H1 (cell line): ENCODE data around the gene WDFY4. TPM values are rescaled to one million over a fixed set of nuclear protein-coding genes. Genes with fewer than 3 reads are reported as not detected.

Experiments used
- CTCF ChIA-PET: fragments of 300-600 bp; sonication (Branson Sonifier 250); formaldehyde crosslinking; loops from one replicate; lab custom pipeline; 2021; ENCODE audit not compliant: partially characterized antibody; lab: Charles Lee
- POLR2A ChIA-PET: fragments of 300-600 bp; sonication (Branson Sonifier 250); formaldehyde crosslinking; loops from one replicate; lab custom pipeline; 2021; ENCODE audit warnings: inconsistent platforms; ENCODE audit not compliant: partially characterized antibody; lab: Charles Lee
- DNase-seq, 2 experiments: peaks; one replicate each; pipeline versions ENCODE4 v3.0.0 to v3.0.0-alpha.2; 2010 to 2022; ENCODE audit warnings: low spot score in 2 of 2, low read depth in 1 of 2, mixed read lengths in 1 of 2
- FAIRE-seq: peaks from 2 replicates; lab custom pipeline; 2011; peaks lifted over from hg19 to GRCh38; lab: Jason Lieb, UNC
- H2AFZ ChIP-seq: 2 replicates; pipeline ENCODE4 v1.8.1; 2012; ENCODE audit warnings: low read length, inconsistent platforms
- H2AK5ac ChIP-seq: 2 replicates; pipeline ENCODE4 v1.6.1; 2013; ENCODE audit warnings: low read depth, low read length
- H2BK120ac ChIP-seq: replicated peaks from 2 replicates; pipeline ENCODE3; 2013; ENCODE audit warnings: low read depth, low read length, inconsistent platforms
- H2BK12ac ChIP-seq: 2 replicates; pipeline ENCODE4 v1.6.1; 2013; ENCODE audit warnings: low read depth, low read length
- H2BK15ac ChIP-seq: 2 replicates; pipeline ENCODE4 v1.6.1; 2013; ENCODE audit warnings: low read length
- H2BK20ac ChIP-seq: 2 replicates; pipeline ENCODE4 v1.6.1; 2013; ENCODE audit warnings: low read length
- H2BK5ac ChIP-seq: 2 replicates; pipeline ENCODE4 v1.6.1; 2013; ENCODE audit warnings: low read depth, low read length
- H3K14ac ChIP-seq: 2 replicates; pipeline ENCODE4 v1.6.1; 2013; ENCODE audit warnings: inconsistent platforms; ENCODE audit not compliant: insufficient read length
- H3K18ac ChIP-seq: 2 replicates; pipeline ENCODE4 v1.6.1; 2013; ENCODE audit warnings: low read length; ENCODE audit errors: extremely low read depth
- H3K23ac ChIP-seq: 2 replicates; pipeline ENCODE4 v1.6.1; 2013; ENCODE audit warnings: inconsistent platforms; ENCODE audit not compliant: insufficient read length
- H3K23me2 ChIP-seq: 2 replicates; pipeline ENCODE4 v1.6.1; 2013; ENCODE audit warnings: low read depth, low read length
- H3K27ac ChIP-seq: 2 replicates; pipeline ENCODE4 v1.6.1; 2011; ENCODE audit warnings: low read depth, low read length, inconsistent platforms
- H3K27me3 ChIP-seq, 4 experiments: replicated peaks in 1 of 4; 1 replicate in 1 of 4; 2 replicates in 3 of 4; pipeline versions ENCODE4 v1.6.1 to v1.8.1; 2011 to 2013; ENCODE audit warnings: low read length in 3 of 4, mild to moderate bottlenecking in 3 of 4, inconsistent platforms in 2 of 4, mixed read lengths in 2 of 4, moderate library complexity in 1 of 4; ENCODE audit not compliant: control insufficient read depth in 3 of 4, insufficient read depth in 3 of 4; ENCODE audit errors: extremely low read depth in 1 of 4
- H3K36me3 ChIP-seq, 4 experiments: 2 replicates each; pipeline versions ENCODE4 v1.6.1 to v1.8.1; 2011 to 2013; ENCODE audit warnings: mild to moderate bottlenecking in 4 of 4, low read length in 3 of 4, moderate library complexity in 2 of 4, control low read depth in 1 of 4, inconsistent platforms in 1 of 4; ENCODE audit not compliant: insufficient read depth in 4 of 4, control insufficient read depth in 2 of 4
- H3K4ac ChIP-seq: replicated peaks from 2 replicates; pipeline ENCODE3; 2013; ENCODE audit warnings: low read length, low read depth, mixed read lengths, inconsistent platforms; ENCODE audit not compliant: insufficient read length
- H3K4me1 ChIP-seq, 4 experiments: replicated peaks in 1 of 4; 1 replicate in 1 of 4; 2 replicates in 3 of 4; pipeline versions ENCODE4 v1.6.1 to v1.8.1; 2011 to 2013; ENCODE audit warnings: low read length in 3 of 4, inconsistent platforms in 2 of 4, mixed read lengths in 1 of 4; ENCODE audit not compliant: insufficient read depth in 4 of 4, control insufficient read depth in 3 of 4
- H3K4me2 ChIP-seq, 2 experiments: 2 replicates each; pipeline versions ENCODE4 v1.6.1 to v1.8.1; 2011 to 2013; ENCODE audit warnings: low read depth in 2 of 2, low read length in 2 of 2, control low read depth in 1 of 2, inconsistent platforms in 1 of 2, mild to moderate bottlenecking in 1 of 2; ENCODE audit not compliant: insufficient read depth in 1 of 2
- H3K4me3 ChIP-seq, 4 experiments: fragments of 200-600, 300-600 bp in 1 of 4; sonication (generic), shearing (Covaris generic), sonication (Bioruptor Twin) in 1 of 4; 2 replicates each; pipeline versions ENCODE4 v1.5.1 to v1.8.1; 2011 to 2016; ENCODE audit warnings: low read length in 4 of 4, low read depth in 3 of 4, control low read depth in 2 of 4, inconsistent platforms in 2 of 4, mild to moderate bottlenecking in 2 of 4, mixed read lengths in 1 of 4, moderate library complexity in 1 of 4; ENCODE audit not compliant: insufficient read depth in 2 of 4; ENCODE audit errors: extremely low read depth in 1 of 4
- H3K56ac ChIP-seq: replicated peaks from 2 replicates; pipeline ENCODE3; 2013; ENCODE audit warnings: low read depth, mild to moderate bottlenecking, mixed read lengths, low read length, inconsistent platforms; ENCODE audit not compliant: insufficient read length
- H3K79me1 ChIP-seq: 2 replicates; pipeline ENCODE4 v1.6.1; 2013; ENCODE audit warnings: low read depth, low read length, control low read depth
- H3K79me2 ChIP-seq, 2 experiments: 2 replicates each; pipeline versions ENCODE4 v1.6.1 to v1.8.1; 2012 to 2013; ENCODE audit warnings: low read length in 2 of 2, mild to moderate bottlenecking in 2 of 2, inconsistent platforms in 1 of 2; ENCODE audit not compliant: insufficient read depth in 2 of 2, control insufficient read depth in 1 of 2
- H3K9ac ChIP-seq, 4 experiments: replicated peaks in 1 of 4; 1 replicate in 1 of 4; 2 replicates in 3 of 4; pipeline versions ENCODE4 v1.6.1 to v1.8.1; 2011 to 2013; ENCODE audit warnings: low read depth in 3 of 4, low read length in 3 of 4, control low read depth in 2 of 4, mild to moderate bottlenecking in 2 of 4, moderate library complexity in 2 of 4, inconsistent platforms in 1 of 4; ENCODE audit errors: extremely low read depth in 1 of 4
- H3K9me3 ChIP-seq, 2 experiments: 2 replicates each; pipeline versions ENCODE4 v1.6.1 to v1.8.1; 2012 to 2013; ENCODE audit warnings: mild to moderate bottlenecking in 2 of 2, moderate library complexity in 2 of 2, control low read depth in 1 of 2, inconsistent platforms in 1 of 2, low read depth in 1 of 2, low read length in 1 of 2, mixed read lengths in 1 of 2; ENCODE audit not compliant: insufficient read depth in 2 of 2
- H4K20me1 ChIP-seq, 2 experiments: replicated peaks in 1 of 2; 2 replicates each; pipeline versions ENCODE3 to v1.8.1; 2011 to 2013; ENCODE audit warnings: inconsistent platforms in 2 of 2, low read length in 2 of 2, mild to moderate bottlenecking in 1 of 2; ENCODE audit not compliant: insufficient read depth in 2 of 2, control insufficient read depth in 1 of 2
- H4K5ac ChIP-seq: 2 replicates; pipeline ENCODE4 v1.6.1; 2013; ENCODE audit warnings: low read length, low read depth, mixed read lengths, inconsistent platforms; ENCODE audit not compliant: insufficient read length
- H4K8ac ChIP-seq: 2 replicates; pipeline ENCODE4 v1.8.0; 2013; ENCODE audit warnings: mild to moderate bottlenecking, moderate library complexity, low read length, inconsistent platforms; ENCODE audit not compliant: insufficient read depth; ENCODE audit errors: extremely low read depth
- H4K91ac ChIP-seq: replicated peaks from 2 replicates; pipeline ENCODE3; 2013; ENCODE audit warnings: low read length, mixed read lengths, inconsistent platforms; ENCODE audit not compliant: insufficient read length
- CEBPB ChIP-seq: IDR thresholded peaks from 2 replicates; pipeline ENCODE4 v1.6.1; 2012; ENCODE audit warnings: low read depth, low read length
- CTBP2 ChIP-seq: IDR thresholded peaks from 2 replicates; pipeline ENCODE4 v1.7.0; 2011; ENCODE audit warnings: borderline replicate concordance, mild to moderate bottlenecking, moderate library complexity, mixed read lengths, low read length; ENCODE audit not compliant: insufficient read depth, insufficient read length
- CTCF ChIP-seq, 3 experiments: IDR thresholded peaks; 1 replicate in 2 of 3; 2 replicates in 1 of 3; pipeline versions ENCODE4 v1.5.1 to v1.6.1; 2011; ENCODE audit warnings: low read length in 3 of 3, mild to moderate bottlenecking in 3 of 3, inconsistent platforms in 2 of 3, low read depth in 1 of 3, moderate library complexity in 1 of 3; ENCODE audit not compliant: insufficient read depth in 1 of 3; ENCODE audit errors: control extremely low read depth in 1 of 3
- E2F6 ChIP-seq: IDR thresholded peaks from 2 replicates; pipeline ENCODE4 v1.6.1; 2012; ENCODE audit warnings: inconsistent platforms
- HDAC6 ChIP-seq: IDR thresholded peaks from one replicate; pipeline ENCODE4 v1.7.1; 2012; ENCODE audit warnings: low read depth, mild to moderate bottlenecking, inconsistent platforms, low read length, moderate library complexity
- RBBP5 ChIP-seq: IDR thresholded peaks from 2 replicates; pipeline ENCODE4 v1.7.1; 2012; ENCODE audit warnings: low read depth, mild to moderate bottlenecking, inconsistent platforms, low read length, moderate library complexity, borderline replicate concordance
- RXRA ChIP-seq: IDR thresholded peaks from 2 replicates; pipeline ENCODE4 v1.6.1; 2011; ENCODE audit warnings: low read depth, mild to moderate bottlenecking, low read length, moderate library complexity; ENCODE audit not compliant: insufficient read depth
- SP2 ChIP-seq: IDR thresholded peaks from 2 replicates; pipeline ENCODE4 v1.6.1; 2012; ENCODE audit warnings: mild to moderate bottlenecking, low read length, inconsistent platforms
- SP4 ChIP-seq: IDR thresholded peaks from 2 replicates; pipeline ENCODE4 v1.6.1; 2012; ENCODE audit warnings: low read length, inconsistent platforms
- SRF ChIP-seq: IDR thresholded peaks from 2 replicates; pipeline ENCODE4 v1.6.1; 2011; ENCODE audit warnings: mild to moderate bottlenecking, low read depth, low read length, moderate library complexity
- TCF12 ChIP-seq: IDR thresholded peaks from 2 replicates; pipeline ENCODE4 v1.6.1; 2011; ENCODE audit warnings: low read depth, mild to moderate bottlenecking, low read length
- WGBS, 2 experiments: shearing (Covaris generic) in 1 of 2; methylation state at CpG; one replicate each; pipeline versions ENCODE4 v1.1.6 to v1.1.7; 2013 to 2015; ENCODE audit warnings: low lambda C conversion rate in 2 of 2, mixed read lengths in 2 of 2, inconsistent platforms in 1 of 2, low coverage in 1 of 2, missing lambda C conversion rate in 1 of 2; ENCODE audit not compliant: insufficient replicate concordance in 2 of 2, insufficient coverage in 1 of 2, insufficient read length in 1 of 2; ENCODE audit errors: extremely low coverage in 1 of 2, missing lambda C conversion rate in 1 of 2; 5-methylcytosine and 5-hydroxymethylcytosine counted together
- polyA plus RNA-seq, 7 experiments: library from polyadenylated mRNA; depleted of rRNA in 3 of 7; stranded (reverse) in 5 of 7; unstranded in 2 of 7; fragments of >200 nt in 5 of 7; fragments of 200-250 nt in 2 of 7; gene quantifications; 1 replicate in 5 of 7; 2 replicates in 1 of 7; 4 replicates in 1 of 7; pipeline versions ENCODE4 v1.2.1 to v1.2.3, GENCODE V29; 2011 to 2013; ENCODE audit warnings: missing spikeins in 2 of 7, mixed read lengths in 2 of 7
- total RNA-seq: library from RNA; stranded (reverse); fragmentation: NEBNext Ultra II Directional; extraction: Animal tissue kit (Norgen Biotek cat#: 25700); gene quantifications from 2 replicates; pipeline ENCODE4 v1.2.1, GENCODE V29; 2021

WDFY4 gene
- total and polyA plus RNA-seq, 2 of the 8 experiments (the other 6 are each of a cell fraction or from before 2014, with no cell fraction given) = not detected

- H3K27me3 ChIP-seq = peaks cover 0 to 4% (median 2%) of the 10 kb centered on the region in 4 experiments; a peak in 2 of 7 replicates
- no peaks in the 10 kb centered on the region for H4K20me1 ChIP-seq
- H3K14ac ChIP-seq = no peak overlapping the region
- H4K8ac ChIP-seq = no peak overlapping the region
- no peaks in the 10 kb centered on the region for H3K9me3 ChIP-seq
- DNase-seq = no peak
- H3K4me3 ChIP-seq = no peak overlapping the region
- H3K23ac ChIP-seq = no peak overlapping the region
- no peaks in the 10 kb centered on the region for H3K79me2 ChIP-seq
- H2AFZ ChIP-seq = no peak overlapping the region
- H3K4ac ChIP-seq = no peak overlapping the region
- H3K18ac ChIP-seq = no peak overlapping the region
- no peak overlapping the region for H3K56ac ChIP-seq
- H3K27ac ChIP-seq = no peak overlapping the region
- WGBS, 2 experiments = 84% methylated on average over 2 of the region's 2 CpGs; no CpG with 5 or more reads in 1 of the 2 experiments
- no peak overlapping the region for H4K5ac ChIP-seq
- no peak overlapping the region for H4K91ac ChIP-seq
- H2BK12ac ChIP-seq = no peak overlapping the region
- H3K79me1 ChIP-seq = no peaks in the 10 kb centered on the region
- H3K36me3 ChIP-seq = no peaks in the 10 kb centered on the region
- H3K4me1 ChIP-seq = peaks cover 0 to 9% (median 3%) of the 10 kb centered on the region in 4 experiments; a peak in 3 of 7 replicates
- peaks cover 2% of the 10 kb centered on the region; the same call in 1 of the 2 replicates for H3K23me2 ChIP-seq
- no peak for FAIRE-seq
- ChIA-PET POLR2A (no interaction called here), CTCF (interaction anchor here (0.6 to 1.5 kb wide), 3 partner anchors 9 to 362 kb away, joined by 3 to 4 read pairs (median 3); no protein-coding TSS in a partner anchor)
- no peak overlapping the region for H2BK5ac ChIP-seq
- H3K4me2 ChIP-seq = no peak overlapping the region
- H2BK20ac ChIP-seq = no peak overlapping the region
- H2BK120ac ChIP-seq = no peak overlapping the region
- no peak overlapping the region for H3K9ac ChIP-seq
- no peak overlapping the region for H2AK5ac ChIP-seq
- no peak overlapping the region for H2BK15ac ChIP-seq
- TF ChIP-seq SP4 (no peak), CTCF (IDR thresholded peaks at IDR 0.05; ENCODE audit: control extremely low read depth in 1 of 3, insufficient read depth in 1 of 3, low read depth in 1 of 3, low read length in 3 of 3) (no peak), CTBP2 (no peak), E2F6 (no peak), RXRA (no peak), HDAC6 (no peak), SRF (no peak), CEBPB (no peak), TCF12 (no peak), RBBP5 (no peak), SP2 (no peak)
These were observed 118.0 kb downstream of the WDFY4 start for GRCh38 chr10:48802611-48803071.
